Measurements from ENCODE around the gene SOSTDC1. TPM values are rescaled to one million over a fixed set of nuclear protein-coding genes. Genes with fewer than 3 reads are reported as not detected.

SOSTDC1 gene
- total RNA-seq, 1 donor from 2014 or later, result 0.41 TPM

- Mint-ChIP-seq H3K4me3 (ENCODE audit: low read depth) (no peak overlapping the region), H3K9me3 (ENCODE audit: low read depth) (no peaks in the 10 kb centered on the region), H3K36me3 (ENCODE audit: insufficient read depth) (no peaks in the 10 kb centered on the region), H3K4me1 (ENCODE audit: low read depth) (no peaks in the 10 kb centered on the region), H3K27me3 (no peaks in the 10 kb centered on the region), H3K27ac (no peak overlapping the region)
- no peak for TF ChIP-seq CTCF (IDR thresholded peaks at IDR 0.05; ENCODE audit: unreplicated experiment)
- no peak for DNase-seq (ENCODE audit: low spot score, unreplicated experiment)
These were observed 53.0 kb downstream of the SOSTDC1 start for GRCh38 chr7:16412274-16413254.

Other genes starting within 250 kb of the SOSTDC1 start
- gene CRPPA, start 44.2 kb downstream of the SOSTDC1 start, total RNA-seq, result 3.8 and 4.5 TPM in 2 replicates
- gene LRRC72, start 61.1 kb upstream of the SOSTDC1 start, total RNA-seq, result not detected in 2 replicates
- 26.4 and 26.5 TPM in 2 replicates for gene ANKMY2, start 180.0 kb upstream of the SOSTDC1 start, total RNA-seq
- 72.7 and 75.6 TPM in 2 replicates for gene BZW2, start 180.4 kb upstream of the SOSTDC1 start, total RNA-seq